ENCODE measurements around the gene PMEPA1. TPM values are rescaled to one million over a fixed set of nuclear protein-coding genes. Genes with fewer than 3 reads are reported as not detected.

The PMEPA1 gene
- total RNA-seq, 2 experiments from 2014 or later, result 1.4 to 3.7 TPM

GRCh38 chr20:57719951-57720350 is 10.1 kb upstream of the PMEPA1 start:
- no TSS peak for BruUV-seq (replicated peaks)
- Histone ChIP-seq H3K9me2 (ENCODE audit: insufficient read depth, low read length) (no peaks in the 10 kb centered on the region), H3K27ac (ENCODE audit: low read depth, low read length, poor library complexity, severe bottlenecking) (no peak overlapping the region), H3K9me3 (ENCODE audit: low read length) (no peaks in the 10 kb centered on the region), H4K20me1 (ENCODE audit: insufficient read depth, low read length) (no peaks in the 10 kb centered on the region), H3K4me1 (ENCODE audit: insufficient read depth, low read length, poor library complexity, severe bottlenecking) (peaks cover 12% of the 10 kb centered on the region), H3K4me2 (ENCODE audit: low read length) (no peak overlapping the region), H3K79me2 (ENCODE audit: insufficient read depth, low read depth, low read length) (no peaks in the 10 kb centered on the region), H3K4me3 (ENCODE audit: low read depth, low read length, poor library complexity, severe bottlenecking) (no peak overlapping the region), H2AFZ (ENCODE audit: low read length) (no peak overlapping the region), H3K36me3 (ENCODE audit: insufficient read depth, low read length) (no peaks in the 10 kb centered on the region)
- CTCF ChIA-PET (ENCODE audit: unreplicated experiment), result no interaction called here
- POLR2A ChIA-PET, result interaction anchor here (0.7 kb wide), 3 partner anchors 37 to 1321 kb away, joined by 3 to 7 read pairs (median 4); no protein-coding TSS in a partner anchor
- intact Hi-C loops (cut with micrococcal nuclease; ENCODE audit: unreplicated experiment), result no loop called here
- DNase-seq (ENCODE audit: low spot score), result no peak
- TF ChIP-seq EZH2phosphoT487 (IDR thresholded peaks at IDR 0.05; ENCODE audit: borderline replicate concordance, low read depth, low read length) (no peak), CTCF (conservative IDR thresholded peaks at IDR 0.05; ENCODE audit: low read length) (no peak)

- no TSS peak for BruUV-seq (replicated peaks)
- no peaks in the 10 kb centered on the region for H3K36me3 ChIP-seq (ENCODE audit: insufficient read depth, low read length)
- peaks cover 12% of the 10 kb centered on the region for H3K4me1 ChIP-seq (ENCODE audit: insufficient read depth, low read length, poor library complexity, severe bottlenecking)
- no peaks in the 10 kb centered on the region for H3K9me3 ChIP-seq (ENCODE audit: low read length)
- H2AFZ ChIP-seq (ENCODE audit: low read length), result peak overlapping the region; percentile 52; the same call in 1 of the 2 replicates
- no peaks in the 10 kb centered on the region for H3K9me2 ChIP-seq (ENCODE audit: insufficient read depth, low read length)
- intact Hi-C loops (cut with micrococcal nuclease; ENCODE audit: unreplicated experiment), result no loop called here
- peak overlapping the region; percentile 71 for H3K4me2 ChIP-seq (ENCODE audit: low read length)
- no peaks in the 10 kb centered on the region for H3K79me2 ChIP-seq (ENCODE audit: insufficient read depth, low read depth, low read length)
- DNase-seq (ENCODE audit: low spot score), result peak; percentile 96
- no peaks in the 10 kb centered on the region for H4K20me1 ChIP-seq (ENCODE audit: insufficient read depth, low read length)
- ChIA-PET POLR2A (interaction anchor here (1.2 to 1.5 kb wide), 2 partner anchors 16 to 37 kb away, joined by 3 to 6 read pairs; no protein-coding TSS in a partner anchor), CTCF (ENCODE audit: unreplicated experiment) (no interaction called here)
- TF ChIP-seq CTCF (conservative IDR thresholded peaks at IDR 0.05; ENCODE audit: low read length), result no peak
- TF ChIP-seq EZH2phosphoT487 (IDR thresholded peaks at IDR 0.05; ENCODE audit: borderline replicate concordance, low read depth, low read length), result no peak
- H3K4me3 ChIP-seq (ENCODE audit: low read depth, low read length, poor library complexity, severe bottlenecking), result peak overlapping the region; percentile 53
- no peak overlapping the region for H3K27ac ChIP-seq (ENCODE audit: low read depth, low read length, poor library complexity, severe bottlenecking)
These were observed 8.7 kb upstream of the PMEPA1 start for GRCh38 chr20:57718490-57719009.

GRCh38 chr20:57717797-57718196 is 8.0 kb upstream of the PMEPA1 start:
- CTCF ChIA-PET (ENCODE audit: unreplicated experiment), result no interaction called here
- Histone ChIP-seq H3K4me3 (ENCODE audit: low read depth, low read length, poor library complexity, severe bottlenecking) (no peak overlapping the region), H3K4me1 (ENCODE audit: insufficient read depth, low read length, poor library complexity, severe bottlenecking) (peaks cover 12% of the 10 kb centered on the region), H3K27ac (ENCODE audit: low read depth, low read length, poor library complexity, severe bottlenecking) (no peak overlapping the region), H3K36me3 (ENCODE audit: insufficient read depth, low read length) (no peaks in the 10 kb centered on the region), H3K9me2 (ENCODE audit: insufficient read depth, low read length) (no peaks in the 10 kb centered on the region), H2AFZ (ENCODE audit: low read length) (no peak overlapping the region; the same call in 1 of the 2 replicates), H3K79me2 (ENCODE audit: insufficient read depth, low read depth, low read length) (no peaks in the 10 kb centered on the region), H3K9me3 (ENCODE audit: low read length) (no peaks in the 10 kb centered on the region), H4K20me1 (ENCODE audit: insufficient read depth, low read length) (no peaks in the 10 kb centered on the region), H3K4me2 (ENCODE audit: low read length) (peak overlapping the region; percentile 1)
- DNase-seq (ENCODE audit: low spot score), result no peak
- POLR2A ChIA-PET, result interaction anchor here (1.2 to 1.5 kb wide), 2 partner anchors 15 to 36 kb away, joined by 3 to 6 read pairs; no protein-coding TSS in a partner anchor
- TF ChIP-seq CTCF (conservative IDR thresholded peaks at IDR 0.05; ENCODE audit: low read length) (no peak), EZH2phosphoT487 (IDR thresholded peaks at IDR 0.05; ENCODE audit: borderline replicate concordance, low read depth, low read length) (no peak)
- no TSS peak for BruUV-seq (replicated peaks)
- intact Hi-C loops (cut with micrococcal nuclease; ENCODE audit: unreplicated experiment), result no loop called here

Measured in OCI-LY7 (cell line).